SJCRH30 (cell line): ENCODE data around the gene VGF. TPM values are rescaled to one million over a fixed set of nuclear protein-coding genes. Genes with fewer than 3 reads are reported as not detected.
"Not testable (repeated sequence)": the region's sequence is repeated elsewhere in the genome, so short reads cannot be mapped to it uniquely, and the experiment has no call there.

Source experiments
- DNase-seq, 2 experiments: peaks; one replicate each; pipeline ENCODE4 v3.0.0-alpha.2; 2015 to 2020
- H3K27ac ChIP-seq: fragments of 250-450 bp; sonication (Bioruptor Pico); 2 replicates; pipeline ENCODE4 v1.5.1; 2020; ENCODE audit warnings: mild to moderate bottlenecking, moderate library complexity
- H3K27me3 ChIP-seq: fragments of 250-450 bp; sonication (Bioruptor Pico); 2 replicates; pipeline ENCODE4 v1.5.1; 2020; ENCODE audit warnings: mild to moderate bottlenecking, moderate library complexity
- H3K36me3 ChIP-seq: fragments of 250-450 bp; sonication (Bioruptor Pico); 2 replicates; pipeline ENCODE4 v1.5.1; 2020; ENCODE audit warnings: mild to moderate bottlenecking, moderate library complexity
- H3K4me1 ChIP-seq: fragments of 250-450 bp; sonication (Bioruptor Pico); 2 replicates; pipeline ENCODE4 v1.5.1; 2020; ENCODE audit warnings: mild to moderate bottlenecking, moderate library complexity
- H3K4me3 ChIP-seq: fragments of 250-450 bp; sonication (Bioruptor Pico); 2 replicates; pipeline ENCODE4 v1.5.1; 2020; ENCODE audit warnings: mild to moderate bottlenecking, moderate library complexity
- H3K9me3 ChIP-seq: fragments of 250-450 bp; sonication (Bioruptor Pico); replicated peaks from 2 replicates; pipeline ENCODE4 v1.5.1; 2020; ENCODE audit warnings: mild to moderate bottlenecking, moderate library complexity
- total RNA-seq: library from RNA; depleted of rRNA; stranded (reverse); fragments of >200 nt; shearing (Covaris generic); gene quantifications from 2 replicates; pipeline ENCODE4 v1.2.3, GENCODE V29; 2014

Gene VGF
- total RNA-seq, 1 experiment from 2014 or later, result 0.10 TPM

- no peak for DNase-seq
- no peaks in the 10 kb centered on the region for H3K36me3 ChIP-seq
- peaks cover 19% of the 10 kb centered on the region for H3K4me1 ChIP-seq
- H3K27ac ChIP-seq, result no peak overlapping the region
- no peaks in the 10 kb centered on the region for H3K27me3 ChIP-seq
- H3K4me3 ChIP-seq, result peak overlapping the region; percentile 34
- H3K9me3 ChIP-seq, result no peaks in the 10 kb centered on the region
Measured at GRCh38 chr7:101127460-101128039, 37.8 kb downstream of the VGF start.

- H3K27ac ChIP-seq, result peak within 1 kb of the TSS; percentile 51
- peak; percentile 94 to 95 for DNase-seq
- H3K27me3 ChIP-seq, result no peaks in the 10 kb centered on the region
- peaks cover 21% of the 10 kb centered on the region for H3K4me1 ChIP-seq
- no peaks in the 10 kb centered on the region for H3K36me3 ChIP-seq
- H3K9me3 ChIP-seq, result no peaks in the 10 kb centered on the region
- peak within 1 kb of the TSS; percentile 34 for H3K4me3 ChIP-seq
Measured at GRCh38 chr7:101126651-101127459, 38.5 kb downstream of the VGF start, which contains the start of gene SERPINE1. Gene SERPINE1, plus strand, starts transcription at chr7:101127104. Its CDS starts 1,290 bp downstream, at chr7:101128394.

GRCh38 chr7:101125989-101126650 lies 39.2 kb downstream of the VGF start:
- H3K36me3 ChIP-seq, result no peaks in the 10 kb centered on the region
- peak overlapping the region; percentile 34 for H3K4me3 ChIP-seq
- peak overlapping the region; percentile 51 for H3K27ac ChIP-seq
- no peaks in the 10 kb centered on the region for H3K9me3 ChIP-seq
- DNase-seq, result peak; percentile 65 to 69
- H3K27me3 ChIP-seq, result no peaks in the 10 kb centered on the region
- H3K4me1 ChIP-seq, result peaks cover 21% of the 10 kb centered on the region

- DNase-seq, result peak; percentile 55 to 76
- Histone ChIP-seq H3K9me3 (no peaks in the 10 kb centered on the region), H3K4me3 (no peak overlapping the region), H3K27me3 (no peaks in the 10 kb centered on the region), H3K4me1 (peaks cover 26% of the 10 kb centered on the region), H3K27ac (no peak overlapping the region), H3K36me3 (no peaks in the 10 kb centered on the region)
Measured at GRCh38 chr7:101124376-101125056, 40.9 kb downstream of the VGF start.

- DNase-seq, result no peak
- peaks cover 26% of the 10 kb centered on the region for H3K4me1 ChIP-seq
- H3K27me3 ChIP-seq, result no peaks in the 10 kb centered on the region
- H3K36me3 ChIP-seq, result no peaks in the 10 kb centered on the region
- no peak overlapping the region for H3K27ac ChIP-seq
- no peaks in the 10 kb centered on the region for H3K9me3 ChIP-seq
- no peak overlapping the region for H3K4me3 ChIP-seq
Measured at GRCh38 chr7:101123703-101124068, 41.7 kb downstream of the VGF start.

GRCh38 chr7:101122933-101123702 lies 42.3 kb downstream of the VGF start:
- no peaks in the 10 kb centered on the region for H3K27me3 ChIP-seq
- H3K4me3 ChIP-seq, result no peak overlapping the region
- no peak for DNase-seq
- H3K4me1 ChIP-seq, result peaks cover 26% of the 10 kb centered on the region
- H3K27ac ChIP-seq, result no peak overlapping the region
- no peaks in the 10 kb centered on the region for H3K9me3 ChIP-seq
- no peaks in the 10 kb centered on the region for H3K36me3 ChIP-seq

GRCh38 chr7:101121991-101122932 lies 43.1 kb downstream of the VGF start:
- Histone ChIP-seq H3K9me3 (no peaks in the 10 kb centered on the region), H3K27ac (peak overlapping the region; percentile 67), H3K36me3 (no peaks in the 10 kb centered on the region), H3K4me1 (peaks cover 26% of the 10 kb centered on the region), H3K4me3 (peak overlapping the region; percentile 53), H3K27me3 (no peaks in the 10 kb centered on the region)
- DNase-seq, result peak; percentile 85 to 86

GRCh38 chr7:101121631-101121990 lies 43.8 kb downstream of the VGF start:
- H3K9me3 ChIP-seq, H3K36me3 ChIP-seq, H3K27me3 ChIP-seq, DNase-seq: not testable (repeated sequence)
- peak overlapping the region; percentile 53 for H3K4me3 ChIP-seq
- H3K27ac ChIP-seq, result peak overlapping the region; percentile 67
- H3K4me1 ChIP-seq, result peaks cover 27% of the 10 kb centered on the region

- Histone ChIP-seq H3K4me3 (no peak overlapping the region), H3K27me3 (no peaks in the 10 kb centered on the region), H3K9me3 (no peaks in the 10 kb centered on the region), H3K4me1 (peaks cover 21% of the 10 kb centered on the region), H3K36me3 (no peaks in the 10 kb centered on the region), H3K27ac (no peak overlapping the region)
- DNase-seq, result no peak
Measured at GRCh38 chr7:101120315-101120714, 45.1 kb downstream of the VGF start.

- Histone ChIP-seq H3K4me3 (no peak overlapping the region), H3K36me3 (no peaks in the 10 kb centered on the region), H3K9me3 (no peaks in the 10 kb centered on the region), H3K27me3 (no peaks in the 10 kb centered on the region), H3K4me1 (peaks cover 18% of the 10 kb centered on the region), H3K27ac (no peak overlapping the region)
- no peak for DNase-seq
Measured at GRCh38 chr7:101119876-101120275, 45.5 kb downstream of the VGF start.

- DNase-seq, result no peak
- H3K4me1 ChIP-seq, result peaks cover 12% of the 10 kb centered on the region
- no peak overlapping the region for H3K27ac ChIP-seq
- no peaks in the 10 kb centered on the region for H3K36me3 ChIP-seq
- H3K27me3 ChIP-seq, result no peaks in the 10 kb centered on the region
- no peak overlapping the region for H3K4me3 ChIP-seq
- no peaks in the 10 kb centered on the region for H3K9me3 ChIP-seq
Measured at GRCh38 chr7:101118856-101119255, 46.5 kb downstream of the VGF start.

GRCh38 chr7:101116898-101117297 lies 48.5 kb downstream of the VGF start:
- Histone ChIP-seq H3K27me3 (peaks cover 3% of the 10 kb centered on the region; the same call in 1 of the 2 replicates), H3K4me1 (peaks cover 8% of the 10 kb centered on the region), H3K36me3 (no peaks in the 10 kb centered on the region), H3K27ac (peak overlapping the region; percentile 38), H3K4me3 (no peak overlapping the region), H3K9me3 (no peaks in the 10 kb centered on the region)
- DNase-seq, result no peak

GRCh38 chr7:101115215-101115614 lies 50.2 kb downstream of the VGF start:
- peaks cover 8% of the 10 kb centered on the region for H3K4me1 ChIP-seq
- no peak overlapping the region for H3K27ac ChIP-seq
- no peaks in the 10 kb centered on the region for H3K36me3 ChIP-seq
- no peak overlapping the region for H3K4me3 ChIP-seq
- H3K9me3 ChIP-seq, result no peaks in the 10 kb centered on the region
- DNase-seq, result no peak
- H3K27me3 ChIP-seq, result peaks cover 3% of the 10 kb centered on the region; the same call in 1 of the 2 replicates
